ENCODE data around the gene MBNL1. TPM values are rescaled to one million over a fixed set of nuclear protein-coding genes. Genes with fewer than 3 reads are reported as not detected.

The MBNL1 gene
- total RNA-seq, 6 donors from 2014 or later = 231 to 506 (median 357) TPM

DNA sequence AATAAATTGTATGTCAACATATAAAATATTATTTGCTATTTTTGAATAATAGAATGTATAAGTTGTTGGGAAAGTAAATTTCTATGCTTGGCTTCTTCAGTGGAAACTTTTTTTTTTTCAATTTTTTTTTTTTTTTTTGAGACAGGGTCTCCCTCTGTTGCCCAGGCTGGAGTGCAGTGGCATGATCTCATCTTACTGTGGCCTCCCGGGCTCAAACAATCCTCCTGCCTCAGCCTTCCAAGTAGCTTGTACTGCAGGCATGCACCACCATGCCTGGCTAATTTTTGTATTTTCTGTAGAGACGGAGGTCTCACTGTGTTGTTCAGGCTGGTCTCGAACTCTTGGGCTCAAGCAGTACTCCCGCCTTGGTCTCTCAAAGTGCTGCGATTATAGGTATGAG lies 16.8 kb downstream of the MBNL1 start:
- Histone ChIP-seq H3K27me3 (no peaks in the 10 kb centered on the region), H3K4me1 (peaks cover 53 to 74% (median 70%) of the 10 kb centered on the region in 4 donors), H3K9me3 (no peaks in the 10 kb centered on the region), H3K36me3 (no peaks in the 10 kb centered on the region), H3K4me3 (no peak overlapping the region), H3K27ac (peak overlapping the region in 1 of 4 donors; percentile 36)
- WGBS, 2 donors = 93 to 95% methylated on average over 5 of the region's 5 CpGs
- no peak for ATAC-seq (ENCODE audit: low FRiP score in 2 of 2)
- TF ChIP-seq EP300 (IDR thresholded peaks at IDR 0.05) (no peak), POLR2AphosphoS5 (IDR thresholded peaks at IDR 0.05) (no peak), POLR2A (IDR thresholded peaks at IDR 0.05) (no peak)
- TF ChIP-seq, protein P1, sequence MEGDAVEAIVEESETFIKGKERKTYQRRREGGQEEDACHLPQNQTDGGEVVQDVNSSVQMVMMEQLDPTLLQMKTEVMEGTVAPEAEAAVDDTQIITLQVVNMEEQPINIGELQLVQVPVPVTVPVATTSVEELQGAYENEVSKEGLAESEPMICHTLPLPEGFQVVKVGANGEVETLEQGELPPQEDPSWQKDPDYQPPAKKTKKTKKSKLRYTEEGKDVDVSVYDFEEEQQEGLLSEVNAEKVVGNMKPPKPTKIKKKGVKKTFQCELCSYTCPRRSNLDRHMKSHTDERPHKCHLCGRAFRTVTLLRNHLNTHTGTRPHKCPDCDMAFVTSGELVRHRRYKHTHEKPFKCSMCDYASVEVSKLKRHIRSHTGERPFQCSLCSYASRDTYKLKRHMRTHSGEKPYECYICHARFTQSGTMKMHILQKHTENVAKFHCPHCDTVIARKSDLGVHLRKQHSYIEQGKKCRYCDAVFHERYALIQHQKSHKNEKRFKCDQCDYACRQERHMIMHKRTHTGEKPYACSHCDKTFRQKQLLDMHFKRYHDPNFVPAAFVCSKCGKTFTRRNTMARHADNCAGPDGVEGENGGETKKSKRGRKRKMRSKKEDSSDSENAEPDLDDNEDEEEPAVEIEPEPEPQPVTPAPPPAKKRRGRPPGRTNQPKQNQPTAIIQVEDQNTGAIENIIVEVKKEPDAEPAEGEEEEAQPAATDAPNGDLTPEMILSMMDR (IDR thresholded peaks at IDR 0.05) = no peak
- DNase-seq = no peak

DNA sequence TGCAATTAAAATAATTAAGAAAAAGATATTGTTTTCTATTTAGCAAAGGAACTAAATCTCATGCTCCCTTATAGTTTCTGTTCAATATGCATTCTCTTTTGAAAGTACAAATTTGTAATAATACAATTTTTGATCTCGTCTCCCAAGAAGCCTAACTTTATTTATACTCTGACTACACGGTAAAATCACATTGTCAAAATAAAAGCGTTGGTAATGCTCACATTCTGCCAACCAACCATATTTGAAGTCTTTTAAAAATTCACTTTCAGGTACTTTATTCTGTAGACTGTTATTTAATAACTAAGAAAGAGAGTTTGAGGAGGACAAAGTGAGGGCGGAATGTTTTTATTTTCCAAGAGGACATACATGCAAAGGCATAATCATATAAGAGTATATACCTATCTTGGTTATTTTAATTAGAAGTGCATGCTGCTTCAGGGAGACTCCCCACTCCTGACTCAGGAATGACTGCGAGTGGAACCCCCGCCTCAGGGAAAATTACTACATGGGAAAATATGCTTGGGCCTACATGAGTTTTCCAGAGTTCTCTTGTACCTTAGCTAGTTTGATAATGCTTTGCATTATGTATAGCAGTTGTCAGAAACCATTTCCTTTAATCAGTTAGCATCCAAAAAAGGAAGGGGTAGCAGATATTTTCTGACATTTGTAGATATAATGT lies 19.3 kb downstream of the MBNL1 start:
- H3K27ac ChIP-seq = no peak overlapping the region
- no peaks in the 10 kb centered on the region for H3K9me3 ChIP-seq
- no peaks in the 10 kb centered on the region for H3K27me3 ChIP-seq
- no peak overlapping the region for H3K4me3 ChIP-seq
- ATAC-seq (ENCODE audit: low FRiP score in 2 of 2) (no peak), DNase-seq (no peak)
- H3K4me1 ChIP-seq = peaks cover 47 to 72% (median 67%) of the 10 kb centered on the region in 4 donors
- TF ChIP-seq, protein P1 (IDR thresholded peaks at IDR 0.05) = no peak
- TF ChIP-seq POLR2AphosphoS5 (IDR thresholded peaks at IDR 0.05) = no peak
- TF ChIP-seq EP300 (IDR thresholded peaks at IDR 0.05) = no peak
- TF ChIP-seq POLR2A (IDR thresholded peaks at IDR 0.05) = no peak
- no peaks in the 10 kb centered on the region for H3K36me3 ChIP-seq
- WGBS, 2 donors = 45 to 58% methylated on average over 6 of the region's 6 CpGs

DNA sequence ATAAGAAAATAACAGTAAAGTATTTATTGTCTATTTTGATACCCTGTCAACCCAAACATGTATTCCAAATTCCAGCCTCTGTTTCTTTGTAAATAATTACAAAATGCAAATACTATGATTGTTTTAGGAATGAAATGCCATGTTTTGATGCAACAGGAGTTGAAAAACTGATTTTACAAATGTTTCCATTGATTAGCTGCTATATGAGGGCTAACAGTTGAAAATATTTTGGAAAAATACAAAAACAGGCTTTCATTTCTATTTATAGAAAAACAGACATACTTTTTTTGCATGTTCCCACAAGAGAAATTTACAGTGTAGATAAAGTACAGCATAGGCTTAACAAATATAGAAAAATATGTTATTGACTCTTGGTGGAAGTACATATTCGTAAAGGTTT lies 20.0 kb downstream of the MBNL1 start:
- WGBS, 2 donors = 81% methylated on average over 1 of the region's 1 CpG
- H3K4me1 ChIP-seq = peaks cover 45 to 69% (median 63%) of the 10 kb centered on the region in 4 donors
- H3K4me3 ChIP-seq = no peak overlapping the region

DNA sequence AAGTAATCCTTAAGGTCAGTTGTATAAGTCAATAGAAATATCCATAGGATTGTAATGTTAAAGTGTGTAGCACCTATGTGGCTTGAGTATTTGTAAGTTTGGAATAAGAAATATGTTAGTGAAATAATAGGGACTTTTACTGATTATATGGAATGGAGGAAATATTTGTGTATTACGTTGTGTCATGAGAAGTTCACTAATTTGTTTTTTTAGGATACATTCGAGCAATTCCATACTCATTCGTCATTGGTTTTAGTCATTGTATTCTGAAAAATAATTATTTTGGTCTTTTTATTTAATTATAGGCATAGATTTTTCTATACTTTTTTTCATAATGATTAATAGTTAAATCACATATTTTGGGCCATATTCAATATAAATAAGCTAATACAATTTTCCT lies 21.0 kb downstream of the MBNL1 start:
- H3K4me1 ChIP-seq = peaks cover 34 to 63% (median 56%) of the 10 kb centered on the region in 4 donors
- 83 to 88% methylated on average over 3 of the region's 3 CpGs for WGBS, 2 donors

More for the DNA sequence above, 20.0 kb downstream of the MBNL1 start:
- no peaks in the 10 kb centered on the region for H3K9me3 ChIP-seq
- DNase-seq = no peak
- no peaks in the 10 kb centered on the region for H3K36me3 ChIP-seq
- H3K27ac ChIP-seq = no peak overlapping the region
- no peaks in the 10 kb centered on the region for H3K27me3 ChIP-seq
- TF ChIP-seq, protein P1 (IDR thresholded peaks at IDR 0.05) = no peak
- TF ChIP-seq EP300 (IDR thresholded peaks at IDR 0.05) (no peak), POLR2AphosphoS5 (IDR thresholded peaks at IDR 0.05) (no peak), POLR2A (IDR thresholded peaks at IDR 0.05) (no peak)
- ATAC-seq (ENCODE audit: low FRiP score in 2 of 2) = no peak

More for the DNA sequence above, 21.0 kb downstream of the MBNL1 start:
- H3K27me3 ChIP-seq = no peaks in the 10 kb centered on the region
- DNase-seq (no peak), ATAC-seq (ENCODE audit: low FRiP score in 2 of 2) (no peak)
- H3K36me3 ChIP-seq = no peaks in the 10 kb centered on the region
- H3K27ac ChIP-seq = no peak overlapping the region
- H3K9me3 ChIP-seq = no peaks in the 10 kb centered on the region
- TF ChIP-seq, protein P1 (IDR thresholded peaks at IDR 0.05) = no peak
- TF ChIP-seq EP300 (IDR thresholded peaks at IDR 0.05) = no peak
- no peak overlapping the region for H3K4me3 ChIP-seq

Data from upper lobe of left lung (tissue), 6 donors.